ENCODE data around the gene RAB11A.

- TF ChIP-seq CTCF (IDR thresholded peaks at IDR 0.05; ENCODE audit: insufficient read depth, low read depth, low read length) (no peak), EZH2 (IDR thresholded peaks at IDR 0.05; ENCODE audit: insufficient read depth, low read length) (no peak)
These were observed 23.8 kb downstream of the RAB11A start for GRCh38 chr15:65893060-65893459.

Measured in astrocyte (in vitro differentiated cells and primary cell).